Duodenal mucosa (tissue), 2 donors: ENCODE results near the gene CDC45.

Source experiments
- H3K27ac ChIP-seq: one replicate; pipeline ENCODE4 v1.7.0; 2013; ENCODE audit warnings: low read depth, low read length
- H3K27me3 ChIP-seq, 2 donors: one replicate each; pipeline ENCODE4 v1.7.0; 2013; ENCODE audit warnings: low read length in 2 of 2, control low read depth in 1 of 2; ENCODE audit not compliant: insufficient read depth in 2 of 2, control insufficient read depth in 1 of 2
- H3K36me3 ChIP-seq, 2 donors: one replicate each; pipeline ENCODE4 v1.7.0; 2013; ENCODE audit warnings: low read length in 2 of 2, control low read depth in 1 of 2; ENCODE audit not compliant: insufficient read depth in 2 of 2, control insufficient read depth in 1 of 2
- H3K4me1 ChIP-seq, 2 donors: one replicate each; pipeline ENCODE4 v1.7.0; 2013; ENCODE audit warnings: low read length in 2 of 2, control low read depth in 1 of 2; ENCODE audit not compliant: insufficient read depth in 2 of 2, control insufficient read depth in 1 of 2
- H3K4me3 ChIP-seq, 2 donors: one replicate each; pipeline ENCODE4 v1.7.0; 2013; ENCODE audit warnings: low read length in 2 of 2, low read depth in 1 of 2
- H3K9ac ChIP-seq, 2 donors: one replicate each; pipeline ENCODE4 v1.7.0; 2013; ENCODE audit warnings: low read length in 2 of 2, low read depth in 1 of 2
- H3K9me3 ChIP-seq, 2 donors: one replicate each; pipeline ENCODE4 v1.7.0; 2013; ENCODE audit warnings: low read length in 2 of 2, control low read depth in 1 of 2; ENCODE audit not compliant: control insufficient read depth in 1 of 2

The CDC45 gene

GRCh38 chr22:19503869-19504268, 24.1 kb downstream of the CDC45 start:
- Histone ChIP-seq H3K27ac (no peak overlapping the region), H3K4me1 (no peaks in the 10 kb centered on the region), H3K4me3 (no peak overlapping the region), H3K36me3 (no peaks in the 10 kb centered on the region), H3K9ac (no peak overlapping the region), H3K9me3 (no peaks in the 10 kb centered on the region), H3K27me3 (no peaks in the 10 kb centered on the region)

DNA sequence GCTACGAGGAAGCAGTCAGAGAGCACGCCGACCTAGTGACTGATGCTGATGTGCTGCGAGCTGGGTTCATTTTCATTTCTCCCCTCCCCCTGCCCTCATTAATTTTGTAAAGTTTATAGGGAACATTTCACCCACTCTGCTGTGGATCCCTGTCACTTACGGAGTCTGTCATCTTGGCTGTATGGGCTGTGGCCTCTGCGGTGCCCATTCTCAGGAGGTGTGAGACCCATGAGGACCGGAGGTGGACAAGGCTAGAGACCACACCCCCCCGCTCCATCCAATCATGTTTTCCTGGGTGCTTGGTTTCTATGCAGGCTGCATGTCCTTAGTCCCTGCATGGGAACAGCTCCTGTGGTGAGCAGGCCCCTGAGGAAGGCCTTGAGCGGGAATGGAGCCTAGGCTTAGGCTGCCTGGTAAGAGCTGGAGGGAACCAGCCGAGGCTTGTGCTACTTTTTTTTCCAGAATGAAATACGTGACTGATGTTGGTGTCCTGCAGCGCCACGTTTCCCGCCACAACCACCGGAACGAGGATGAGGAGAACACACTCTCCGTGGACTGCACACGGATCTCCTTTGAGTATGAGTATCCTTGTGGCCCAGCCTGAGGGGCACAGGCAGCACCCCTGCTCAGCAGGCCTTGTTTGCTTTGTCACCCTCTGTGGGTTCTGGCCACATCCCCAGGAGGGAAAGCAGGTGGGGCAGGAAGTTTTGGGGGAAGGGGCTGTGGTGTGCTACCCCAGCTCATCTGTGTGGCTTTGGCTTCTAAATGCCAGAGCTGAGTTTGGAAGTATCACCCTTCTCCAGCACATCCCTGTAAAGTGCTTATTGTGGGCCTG, 25.4 kb downstream of the CDC45 start:
- H3K36me3 ChIP-seq = no peaks in the 10 kb centered on the region
- H3K4me1 ChIP-seq = no peaks in the 10 kb centered on the region
- H3K27ac ChIP-seq = no peak overlapping the region
- H3K27me3 ChIP-seq = no peaks in the 10 kb centered on the region
- no peaks in the 10 kb centered on the region for H3K9me3 ChIP-seq
- H3K4me3 ChIP-seq = no peak overlapping the region
- no peak overlapping the region for H3K9ac ChIP-seq

GRCh38 chr22:19505735-19506126, 26.0 kb downstream of the CDC45 start:
- no peaks in the 10 kb centered on the region for H3K4me1 ChIP-seq
- no peak overlapping the region for H3K27ac ChIP-seq
- H3K9me3 ChIP-seq = no peaks in the 10 kb centered on the region
- no peaks in the 10 kb centered on the region for H3K27me3 ChIP-seq
- no peaks in the 10 kb centered on the region for H3K36me3 ChIP-seq
- no peak overlapping the region for H3K9ac ChIP-seq
- H3K4me3 ChIP-seq = no peak overlapping the region

GRCh38 chr22:19506212-19506611, 26.5 kb downstream of the CDC45 start:
- no peaks in the 10 kb centered on the region for H3K4me1 ChIP-seq
- no peaks in the 10 kb centered on the region for H3K9me3 ChIP-seq
- no peak overlapping the region for H3K9ac ChIP-seq
- no peaks in the 10 kb centered on the region for H3K36me3 ChIP-seq
- H3K27me3 ChIP-seq = no peaks in the 10 kb centered on the region
- H3K27ac ChIP-seq = no peak overlapping the region
- no peak overlapping the region for H3K4me3 ChIP-seq

DNA sequence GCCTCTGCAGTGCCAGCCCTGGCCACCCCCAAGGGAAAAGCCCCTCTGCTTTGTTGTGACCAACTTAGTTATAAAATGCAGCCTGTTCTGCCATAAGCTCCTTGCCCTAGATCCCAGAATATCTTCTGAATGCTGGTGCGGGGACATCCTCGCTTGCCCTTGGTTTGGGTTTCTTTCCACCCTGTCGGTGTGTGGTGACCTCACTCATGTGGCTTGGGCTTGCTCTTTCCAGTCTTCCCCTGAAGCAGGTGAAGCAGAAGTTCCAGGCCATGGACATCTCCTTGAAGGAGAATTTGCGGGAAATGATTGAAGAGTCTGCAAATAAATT, 27.8 kb downstream of the CDC45 start:
- no peak overlapping the region for H3K9ac ChIP-seq
- H3K4me1 ChIP-seq = no peaks in the 10 kb centered on the region
- no peaks in the 10 kb centered on the region for H3K9me3 ChIP-seq
- no peak overlapping the region for H3K4me3 ChIP-seq
- H3K36me3 ChIP-seq = no peaks in the 10 kb centered on the region
- H3K27ac ChIP-seq = no peak overlapping the region
- no peaks in the 10 kb centered on the region for H3K27me3 ChIP-seq

DNA sequence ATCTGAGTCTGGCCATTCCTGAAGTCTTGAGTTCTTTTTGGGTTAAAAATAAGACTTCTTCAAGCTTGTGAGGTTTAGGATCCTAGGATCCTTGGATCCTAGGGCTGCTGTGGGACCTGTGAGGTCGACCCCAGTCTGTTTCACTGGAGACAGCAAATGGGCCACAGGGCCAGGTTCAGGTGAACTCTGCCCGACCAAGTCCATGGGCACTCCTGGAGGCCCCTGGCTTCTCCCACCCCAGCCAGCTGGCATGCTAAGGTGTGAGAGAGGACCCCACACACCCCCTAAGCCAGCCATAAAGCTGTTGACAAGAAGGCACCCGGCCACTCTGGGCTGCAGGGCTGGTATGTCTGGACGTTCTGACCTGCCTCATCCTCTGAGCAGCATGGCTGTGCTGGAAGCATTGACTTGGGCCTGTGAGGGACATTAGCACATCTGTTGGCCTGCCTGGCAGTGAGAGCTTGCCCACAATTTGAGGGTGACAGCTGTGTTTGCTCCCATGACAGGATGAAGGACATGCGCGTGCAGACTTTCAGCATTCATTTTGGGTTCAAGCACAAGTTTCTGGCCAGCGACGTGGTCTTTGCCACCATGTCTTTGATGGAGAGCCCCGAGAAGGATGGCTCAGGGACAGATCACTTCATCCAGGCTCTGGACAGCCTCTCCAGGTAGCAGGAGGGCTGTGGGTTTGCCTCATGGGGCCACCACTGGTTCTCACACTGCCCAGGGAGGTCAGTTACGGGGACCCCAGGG, 28.5 kb downstream of the CDC45 start:
- H3K27ac ChIP-seq = no peak overlapping the region
- H3K9ac ChIP-seq = no peak overlapping the region
- no peaks in the 10 kb centered on the region for H3K9me3 ChIP-seq
- H3K4me1 ChIP-seq = no peaks in the 10 kb centered on the region
- no peaks in the 10 kb centered on the region for H3K36me3 ChIP-seq
- no peak overlapping the region for H3K4me3 ChIP-seq
- no peaks in the 10 kb centered on the region for H3K27me3 ChIP-seq

DNA sequence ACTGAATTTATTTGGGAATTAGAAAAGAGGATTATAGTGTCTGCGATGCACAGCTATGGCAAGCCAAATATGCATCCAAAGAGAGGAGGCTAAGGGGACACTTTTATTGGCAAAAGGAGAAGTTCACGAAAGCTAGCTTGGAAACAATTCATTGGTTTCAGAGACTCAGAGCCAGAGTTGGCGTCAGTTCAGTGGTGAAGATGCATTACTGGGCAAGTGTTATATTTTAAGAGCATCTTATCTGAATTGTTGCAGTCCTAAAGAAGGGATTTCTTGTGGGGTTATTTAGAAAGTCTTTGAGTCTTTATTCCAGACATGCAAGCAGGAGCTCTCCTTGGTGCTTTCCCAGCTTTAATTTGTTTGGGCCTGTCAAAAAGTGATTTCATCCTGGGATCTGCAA, 29.5 kb downstream of the CDC45 start:
- Histone ChIP-seq H3K4me1 (no peaks in the 10 kb centered on the region), H3K27me3 (no peaks in the 10 kb centered on the region), H3K9me3 (no peaks in the 10 kb centered on the region), H3K9ac (no peak overlapping the region), H3K27ac (no peak overlapping the region), H3K4me3 (no peak overlapping the region), H3K36me3 (peaks cover 0 to 1% of the 10 kb centered on the region in 2 donors)

DNA sequence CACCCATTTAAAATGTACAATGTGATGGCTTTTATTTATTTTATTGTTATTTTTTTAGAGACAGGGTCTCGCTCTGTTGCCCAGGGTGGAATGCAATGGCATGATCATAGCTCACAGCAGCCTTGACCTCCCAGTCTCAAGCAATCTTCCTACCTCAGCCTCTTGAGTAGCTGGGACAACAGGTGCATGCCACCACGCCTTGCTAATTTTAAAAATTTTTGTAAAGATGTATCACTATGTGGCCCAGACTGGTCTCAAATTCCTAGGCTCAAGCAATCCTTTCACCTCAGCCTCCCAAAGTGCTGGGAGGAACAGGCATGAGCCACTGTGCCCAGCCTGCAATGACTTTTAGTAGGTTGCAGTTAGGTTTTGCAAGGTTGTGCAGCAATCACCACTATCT, 30.2 kb downstream of the CDC45 start:
- H3K27ac ChIP-seq = no peak overlapping the region
- H3K4me3 ChIP-seq = no peak overlapping the region
- peaks cover 0 to 7% of the 10 kb centered on the region in 2 donors for H3K36me3 ChIP-seq
- no peaks in the 10 kb centered on the region for H3K27me3 ChIP-seq
- H3K9ac ChIP-seq = no peak overlapping the region
- H3K4me1 ChIP-seq = no peaks in the 10 kb centered on the region
- no peaks in the 10 kb centered on the region for H3K9me3 ChIP-seq

DNA sequence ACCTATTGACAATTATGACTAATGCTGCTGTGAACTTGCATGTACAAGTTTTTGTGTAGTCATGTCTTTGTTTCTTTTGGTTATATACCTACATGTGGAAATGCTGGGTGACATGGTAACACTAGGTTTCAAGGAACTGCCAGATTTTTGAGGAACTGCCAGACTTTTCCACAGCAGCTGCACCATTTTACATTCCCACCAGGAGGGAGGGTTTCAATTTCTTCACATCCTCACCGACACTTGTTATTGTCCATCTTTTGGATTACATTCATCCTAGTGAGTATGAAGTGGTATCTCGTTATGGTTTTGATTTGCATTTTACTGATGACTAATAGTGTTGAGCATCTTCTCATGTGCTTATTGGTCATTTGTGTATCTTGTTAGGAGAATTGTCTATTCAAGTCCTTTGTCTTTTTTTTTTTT, 31.2 kb downstream of the CDC45 start:
- peaks cover 0 to 7% of the 10 kb centered on the region in 2 donors for H3K36me3 ChIP-seq
- no peaks in the 10 kb centered on the region for H3K9me3 ChIP-seq
- H3K27ac ChIP-seq = no peak overlapping the region
- H3K9ac ChIP-seq = no peak overlapping the region
- H3K4me1 ChIP-seq = no peaks in the 10 kb centered on the region
- no peaks in the 10 kb centered on the region for H3K27me3 ChIP-seq
- H3K4me3 ChIP-seq = no peak overlapping the region

DNA sequence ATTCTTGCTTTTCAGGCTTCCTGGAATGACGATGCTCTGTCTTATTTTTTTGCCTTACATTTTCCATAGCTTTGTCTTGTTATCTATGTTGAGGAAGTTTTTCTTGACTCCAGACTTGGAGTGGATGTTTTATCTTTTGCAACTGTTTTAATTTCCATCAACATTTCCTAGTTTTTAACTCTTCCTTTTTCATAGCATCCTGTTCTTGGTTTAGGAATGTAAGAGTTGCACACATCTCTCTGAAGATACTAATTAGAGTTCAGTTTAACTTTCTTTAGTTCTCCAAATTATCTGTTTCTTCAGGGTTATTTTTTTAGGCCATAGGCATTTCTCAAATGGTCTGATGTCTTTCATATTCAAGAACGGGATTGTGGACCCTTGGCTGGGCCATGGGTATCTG, 34.1 kb downstream of the CDC45 start:
- Histone ChIP-seq H3K36me3 (peaks cover 0 to 7% of the 10 kb centered on the region in 2 donors), H3K27me3 (no peaks in the 10 kb centered on the region), H3K9me3 (no peaks in the 10 kb centered on the region), H3K27ac (no peak overlapping the region), H3K4me1 (no peaks in the 10 kb centered on the region), H3K9ac (no peak overlapping the region), H3K4me3 (no peak overlapping the region)
